HG02642 (cell line): ENCODE data around the gene ID4.
"Not testable (repeated sequence)": the region's sequence is repeated elsewhere in the genome, so short reads cannot be mapped to it uniquely, and the experiment has no call there.

Experiments used
- ATAC-seq: cut with Tn5 transposase; IDR thresholded peaks from one replicate; pipeline ENCODE4 v1.9.1; 2021; ENCODE audit warnings: mild to moderate bottlenecking; ENCODE audit not compliant: unreplicated experiment, poor library complexity

ID4 gene

DNA sequence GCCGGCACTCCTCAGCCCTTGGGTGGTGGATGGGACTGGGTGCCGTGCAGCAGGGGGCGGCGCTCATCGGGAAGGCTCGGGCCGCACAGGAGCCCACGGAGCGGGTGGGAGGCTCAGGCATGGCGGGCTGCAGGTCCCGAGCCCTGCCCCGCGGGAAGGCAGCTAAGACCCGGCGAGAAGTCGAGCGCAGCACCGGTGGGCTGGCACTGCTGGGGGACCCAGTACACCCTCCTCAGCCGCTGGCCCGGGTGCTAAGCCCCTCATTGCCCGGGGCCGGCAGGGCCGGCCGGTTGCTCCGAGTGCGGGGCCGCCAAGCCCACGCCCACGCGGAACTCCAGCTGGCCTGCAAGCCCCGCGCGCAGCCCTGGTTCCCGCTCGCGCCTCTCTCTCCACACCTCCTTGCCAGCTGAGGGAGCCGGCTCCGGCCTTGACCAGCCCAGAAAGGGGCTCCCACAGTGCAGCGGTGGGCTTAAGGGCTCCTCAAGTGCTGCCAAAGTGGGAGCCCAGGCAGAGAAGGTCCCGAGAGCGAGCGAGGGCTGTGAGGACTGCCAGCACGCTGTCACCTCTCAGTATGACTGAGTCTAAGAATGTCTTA lies 17.3 kb downstream of the ID4 start:
- not testable (repeated sequence) for ATAC-seq

DNA sequence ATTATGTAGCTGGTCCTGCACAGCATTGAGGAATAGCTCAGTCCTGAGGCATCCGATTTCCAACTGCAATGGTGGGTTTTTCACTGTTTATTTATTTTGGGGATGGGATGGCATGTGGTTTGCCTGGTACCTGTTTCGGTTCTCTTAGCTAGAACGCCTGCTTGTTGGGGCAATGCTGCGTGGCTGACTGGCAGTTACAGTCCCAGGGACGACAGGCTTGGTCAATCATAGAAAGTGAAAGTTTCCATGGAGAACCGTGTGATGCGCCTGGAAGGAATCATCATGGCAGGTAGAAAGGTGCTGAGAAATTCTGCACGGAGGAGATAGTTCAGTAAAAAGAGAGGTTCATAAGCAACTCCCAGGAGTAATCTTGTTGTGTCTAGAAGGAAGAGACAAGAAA lies 18.4 kb downstream of the ID4 start:
- no peak for ATAC-seq

- ATAC-seq: no peak
Observed at GRCh38 chr6:19857139-19857538, 20.0 kb downstream of the ID4 start.

DNA sequence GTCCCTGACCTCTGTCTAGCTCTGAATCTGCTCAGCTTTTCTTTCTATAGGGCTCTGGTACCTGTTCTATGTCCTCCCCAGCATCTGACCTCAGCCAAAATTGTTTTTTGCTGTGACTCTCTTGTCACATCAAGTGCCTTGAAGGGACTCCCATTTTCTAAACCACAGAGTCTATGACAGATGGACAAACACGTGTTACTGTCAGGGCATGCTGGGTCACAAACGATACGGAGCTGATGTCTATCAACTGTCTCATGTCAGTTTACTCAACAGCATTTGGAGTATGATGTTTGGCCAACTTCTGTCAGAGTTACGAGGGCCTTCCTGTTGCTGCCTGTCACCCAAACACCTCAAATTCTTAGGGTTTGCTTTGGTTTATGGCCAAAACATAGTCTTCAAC lies 20.5 kb downstream of the ID4 start:
- ATAC-seq: no peak

GRCh38 chr6:19860235-19860877 lies 23.2 kb downstream of the ID4 start:
- no peak for ATAC-seq

DNA sequence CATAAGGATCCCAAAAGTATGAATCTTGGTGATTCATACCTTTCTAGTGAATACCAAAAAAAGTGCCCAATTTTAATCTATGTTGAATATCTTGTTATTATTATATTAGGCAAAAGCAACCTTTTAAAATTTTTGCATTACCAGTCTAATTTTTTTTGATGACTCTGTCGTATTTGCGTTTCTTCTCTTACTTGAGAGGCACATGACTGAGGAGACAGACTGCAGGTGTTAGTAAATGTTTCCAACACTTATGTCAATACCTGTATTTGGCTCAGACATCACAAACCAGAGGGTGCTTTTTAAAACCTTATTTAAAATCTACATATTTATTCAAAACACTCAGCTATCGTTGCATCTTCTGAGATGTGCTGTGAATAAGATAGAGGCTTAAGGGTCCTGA lies 27.1 kb downstream of the ID4 start:
- no peak for ATAC-seq

DNA sequence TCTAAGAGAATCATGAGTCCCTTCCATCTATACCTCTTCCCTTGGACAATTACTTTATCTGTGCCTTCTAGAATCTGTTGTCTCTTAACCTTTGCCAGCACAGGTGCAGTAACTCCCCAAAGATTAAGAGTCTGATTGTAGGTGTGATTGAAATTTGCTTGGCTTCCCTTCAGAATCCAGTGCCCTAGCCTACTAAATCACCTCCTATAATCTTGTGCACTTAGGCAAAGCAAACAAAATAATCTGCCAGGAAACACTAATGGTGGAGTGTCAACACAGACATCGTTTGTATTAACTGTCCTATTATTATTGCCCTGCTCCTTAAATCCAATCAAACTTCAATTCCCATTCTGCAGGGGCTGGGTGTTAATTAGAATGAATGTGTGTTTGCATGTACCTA lies 28.0 kb downstream of the ID4 start:
- no peak for ATAC-seq

DNA sequence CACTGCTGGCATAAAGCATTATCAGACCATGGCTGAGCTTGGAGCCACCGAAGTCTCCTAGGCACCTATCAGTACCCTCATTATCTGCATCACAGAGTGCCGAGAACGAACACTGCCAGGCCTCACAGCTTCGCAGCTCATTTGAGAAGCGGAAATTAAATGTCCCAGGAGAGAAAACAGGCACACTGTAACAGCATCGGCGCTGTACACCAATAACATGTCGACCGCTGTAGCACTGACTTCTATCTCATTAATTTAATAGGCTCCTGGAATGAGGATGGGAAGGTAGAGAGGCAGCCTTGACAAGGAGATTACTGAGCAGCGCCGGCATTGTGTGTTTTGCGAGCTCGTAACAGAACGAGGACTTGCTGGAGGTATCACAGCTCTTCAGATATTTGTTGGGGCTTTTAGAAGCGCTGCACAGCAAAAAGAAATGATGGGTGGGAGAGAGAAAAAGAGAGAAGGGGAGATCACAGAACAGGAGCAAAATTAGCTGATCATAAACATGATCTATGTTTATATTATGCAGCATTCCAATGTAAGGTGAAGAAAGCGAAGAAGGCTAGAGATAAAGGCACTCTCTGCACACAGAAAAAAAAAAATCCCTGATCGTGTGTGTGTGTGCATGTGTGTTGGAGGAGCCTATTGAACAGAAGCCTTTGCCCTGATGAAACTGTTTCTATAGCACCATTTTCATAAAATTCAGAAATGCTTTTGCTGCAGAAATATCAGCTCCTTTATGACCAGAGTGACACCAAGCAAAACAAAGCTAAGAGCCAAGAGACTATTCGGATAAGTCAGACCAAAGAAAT lies 29.2 kb downstream of the ID4 start:
- no peak for ATAC-seq

- ATAC-seq: no peak
Observed at GRCh38 chr6:19866985-19867627, 29.9 kb downstream of the ID4 start.

GRCh38 chr6:19869464-19869863 lies 32.3 kb downstream of the ID4 start:
- no peak for ATAC-seq

DNA sequence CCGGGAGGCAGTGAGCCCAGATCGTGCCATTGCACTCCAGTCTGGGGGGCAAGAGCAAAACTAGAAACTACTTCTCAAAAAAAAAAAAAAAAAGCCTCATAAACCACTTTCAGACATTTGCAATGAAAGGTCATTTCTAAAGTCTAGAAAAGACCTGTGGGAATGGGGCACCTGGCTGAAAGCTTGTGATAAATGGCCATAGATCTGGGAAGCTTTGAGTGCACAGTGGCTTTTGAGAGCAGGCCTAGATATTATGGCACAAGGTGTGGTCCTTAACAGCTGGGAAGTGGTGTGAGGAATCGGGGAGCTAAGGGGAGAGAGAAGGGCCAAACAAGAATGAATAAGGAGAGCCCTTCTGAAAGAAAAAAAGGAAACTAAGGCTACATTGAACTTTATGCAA lies 33.2 kb downstream of the ID4 start:
- no peak for ATAC-seq

- no peak for ATAC-seq
Observed at GRCh38 chr6:19873031-19873430, 35.9 kb downstream of the ID4 start.

DNA sequence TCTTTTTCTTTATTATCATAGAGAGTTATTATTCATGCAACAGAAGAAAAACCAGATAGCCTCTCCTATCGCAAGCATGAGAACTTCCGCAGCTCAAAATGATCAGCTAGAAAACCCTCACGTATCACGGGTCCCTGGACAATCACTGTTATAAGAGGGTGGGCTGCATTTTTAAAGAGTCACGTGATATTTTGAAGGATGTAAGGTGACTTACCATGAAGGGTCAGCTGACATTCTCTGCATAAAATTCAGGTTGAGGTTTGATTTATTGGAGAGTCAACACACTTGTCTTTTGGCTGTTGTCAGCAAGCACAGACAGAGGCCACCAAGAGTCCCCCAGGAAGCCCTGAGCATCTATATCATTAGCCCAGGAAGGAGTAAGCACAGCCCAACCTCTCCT lies 39.5 kb downstream of the ID4 start:
- ATAC-seq: no peak

DNA sequence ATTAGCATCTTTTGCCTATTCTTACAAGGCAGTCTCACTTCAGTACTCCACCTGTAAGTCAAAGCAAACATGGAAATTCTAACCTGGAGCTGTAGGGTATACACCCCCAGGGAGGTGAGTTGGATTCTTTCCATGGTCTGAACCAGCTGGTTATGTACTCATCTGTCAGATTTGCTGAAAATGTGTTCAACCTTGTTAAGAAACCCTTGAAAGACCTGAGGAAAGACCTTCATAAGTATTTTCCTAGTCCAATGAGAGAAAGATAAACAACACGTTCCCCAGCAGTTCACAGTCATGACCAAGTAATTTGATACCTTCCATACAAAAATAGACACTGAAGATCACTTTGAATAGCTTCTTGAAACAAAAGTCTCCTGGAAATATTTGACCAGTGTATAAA lies 42.5 kb downstream of the ID4 start:
- ATAC-seq: no peak

DNA sequence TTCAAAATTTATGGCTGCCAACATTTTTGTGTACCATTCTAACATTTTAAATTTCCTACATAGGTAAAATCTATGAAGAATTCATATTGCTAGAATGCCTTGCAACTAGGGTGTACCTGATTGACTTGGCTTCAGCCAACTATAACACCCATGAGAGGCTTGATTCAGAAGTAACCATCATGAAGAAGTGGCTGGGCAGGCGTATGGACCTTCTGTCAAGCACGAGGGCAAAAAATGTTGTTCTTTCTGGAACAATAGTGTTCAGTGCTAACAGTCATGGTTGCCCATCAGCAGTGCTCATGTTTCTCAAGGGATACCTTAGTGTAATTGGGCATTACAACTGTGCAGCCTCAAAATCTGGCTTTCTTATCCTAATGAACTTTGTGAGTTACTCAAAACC lies 42.9 kb downstream of the ID4 start:
- ATAC-seq: no peak

DNA sequence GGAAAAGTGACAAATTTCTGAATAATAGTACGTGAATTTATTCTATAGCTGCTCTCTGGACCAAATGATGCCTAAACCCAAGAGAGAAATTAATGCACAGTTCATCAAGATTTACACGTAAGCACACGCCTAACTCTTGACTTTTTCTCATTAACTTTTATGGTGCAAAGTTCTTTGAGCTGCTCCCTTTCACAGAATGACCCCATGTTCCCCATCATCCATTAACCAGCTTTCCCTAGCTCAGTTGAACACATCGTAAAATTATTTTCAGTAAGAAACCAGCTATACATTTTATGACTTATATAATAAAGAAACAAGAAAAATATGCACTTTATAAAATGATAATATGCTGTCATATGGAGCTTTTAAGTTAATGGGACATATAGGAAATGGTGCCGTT lies 54.3 kb downstream of the ID4 start:
- no peak for ATAC-seq
